Stimulated activated CD4-positive, alpha-beta T cell treated with anti-CD3 and anti-CD28 coated beads, TNF-alpha, amount 100 ng/mL, for 48 hours (primary cell): ENCODE measurements around the gene LAMC3.

Experiments
- DNase-seq, 3 donors: peaks; one replicate each; pipeline ENCODE4 v3.0.0-alpha.2; 2020; ENCODE audit warnings: low read depth in 3 of 3

Gene LAMC3

GRCh38 chr9:131011274-131012022, 2.5 kb downstream of the LAMC3 start:
- no peak for DNase-seq

DNA sequence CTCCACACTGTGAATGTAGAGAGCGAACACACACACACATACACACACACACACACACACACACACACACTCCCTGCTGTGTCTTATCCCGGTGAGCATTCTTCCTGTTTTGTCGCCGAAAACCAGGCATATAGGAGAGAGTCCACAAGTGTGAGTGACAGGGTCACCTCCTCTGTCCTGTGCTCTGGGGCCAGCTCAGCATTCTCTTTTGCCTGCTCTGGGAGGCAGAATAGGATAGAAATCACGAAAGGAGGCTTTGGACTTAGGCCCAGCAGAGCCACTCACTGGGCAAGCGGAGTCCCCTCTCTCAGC, 3.0 kb downstream of the LAMC3 start:
- no peak for DNase-seq

DNA sequence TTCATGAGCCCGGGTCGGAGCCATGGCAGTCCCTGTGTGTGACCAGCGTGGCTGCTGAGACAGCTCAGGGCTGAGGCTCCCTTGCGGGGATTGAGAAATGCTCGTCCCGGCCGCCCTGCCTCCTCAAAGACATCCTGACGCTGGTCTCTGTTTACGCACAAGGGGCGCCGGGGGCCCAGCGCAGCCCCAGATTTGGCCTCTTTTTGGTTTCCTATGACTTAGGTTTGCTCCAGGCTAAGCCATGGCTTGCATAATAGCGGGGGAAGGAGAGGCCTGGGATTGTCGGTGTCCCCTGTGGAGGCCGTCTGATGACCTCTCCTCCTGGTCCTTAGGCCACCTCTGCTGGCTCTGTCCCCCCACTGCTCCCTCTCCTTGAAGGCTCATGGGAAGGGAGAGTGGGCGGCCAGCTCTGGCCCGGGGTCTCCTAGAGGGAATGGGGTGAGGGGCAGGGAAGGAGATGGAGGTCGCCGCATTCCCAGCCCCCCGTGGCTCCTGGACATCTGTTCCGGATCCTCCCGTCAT, 3.5 kb downstream of the LAMC3 start:
- no peak for DNase-seq

- DNase-seq: no peak
Measured at GRCh38 chr9:131013015-131013755, 4.2 kb downstream of the LAMC3 start.

DNA sequence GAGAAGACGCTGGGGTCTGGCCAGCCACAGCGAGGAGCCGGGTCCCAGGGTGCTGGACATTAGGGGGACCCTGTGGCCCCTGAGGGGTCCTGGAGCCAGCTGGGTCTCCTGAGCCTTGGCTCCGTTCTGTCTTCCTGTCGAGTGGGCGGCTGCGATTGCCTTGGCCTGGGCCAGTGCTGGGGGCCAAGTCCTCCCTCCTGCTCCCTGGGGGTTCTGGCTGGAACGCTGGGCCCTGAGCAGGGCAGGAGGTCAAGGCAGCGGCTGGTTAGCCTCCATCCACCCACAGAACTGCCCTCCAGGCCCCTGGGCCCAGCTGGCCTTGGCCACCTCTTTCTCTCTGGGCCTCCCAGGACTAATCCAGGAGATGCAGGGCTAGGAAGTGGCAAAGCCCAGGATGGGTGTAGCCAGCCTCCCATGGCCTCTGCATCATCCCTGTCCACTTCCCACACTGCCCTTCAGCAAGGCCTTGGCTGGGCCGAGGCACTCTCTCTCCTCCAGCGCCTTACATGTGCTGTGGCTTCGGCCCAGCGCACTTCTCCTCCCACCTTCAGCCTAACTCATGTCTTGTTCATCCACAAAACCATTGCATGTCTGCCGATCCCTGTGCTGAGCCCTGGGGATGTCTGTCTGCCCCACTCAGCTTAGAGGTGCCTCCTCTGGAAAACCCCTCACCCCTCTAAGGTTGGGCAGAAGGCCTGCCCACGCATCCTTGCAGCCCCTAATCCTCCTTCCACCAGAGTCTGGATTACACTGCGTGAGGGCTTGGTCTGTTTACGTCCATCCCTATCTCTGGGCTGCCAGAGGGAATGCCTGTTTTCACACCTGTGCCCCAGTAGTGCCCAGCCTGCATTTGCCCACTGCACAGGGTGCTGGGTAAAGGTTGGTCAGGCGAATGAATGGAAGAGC, 5.0 kb downstream of the LAMC3 start:
- no peak for DNase-seq

DNA sequence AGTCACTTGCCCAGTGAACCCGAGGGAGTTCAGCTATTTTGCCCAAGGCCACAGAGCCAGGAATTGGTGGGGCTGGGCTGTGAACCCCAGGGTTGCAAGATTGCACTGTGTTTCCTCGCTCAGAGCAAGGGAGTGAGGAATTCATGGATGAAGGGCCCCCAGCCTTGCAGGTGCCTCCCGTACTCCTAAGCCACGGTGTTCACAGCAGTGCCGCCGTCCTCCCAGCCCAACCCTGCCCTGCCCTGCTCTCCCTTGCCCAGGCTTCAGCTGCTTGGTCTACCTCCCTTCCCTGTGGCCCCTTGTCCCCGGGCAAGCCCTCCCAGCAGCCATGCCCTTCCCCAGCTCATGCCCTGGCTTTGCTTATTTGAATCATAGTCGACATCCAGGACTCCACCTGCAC, 6.1 kb downstream of the LAMC3 start:
- no peak for DNase-seq

DNA sequence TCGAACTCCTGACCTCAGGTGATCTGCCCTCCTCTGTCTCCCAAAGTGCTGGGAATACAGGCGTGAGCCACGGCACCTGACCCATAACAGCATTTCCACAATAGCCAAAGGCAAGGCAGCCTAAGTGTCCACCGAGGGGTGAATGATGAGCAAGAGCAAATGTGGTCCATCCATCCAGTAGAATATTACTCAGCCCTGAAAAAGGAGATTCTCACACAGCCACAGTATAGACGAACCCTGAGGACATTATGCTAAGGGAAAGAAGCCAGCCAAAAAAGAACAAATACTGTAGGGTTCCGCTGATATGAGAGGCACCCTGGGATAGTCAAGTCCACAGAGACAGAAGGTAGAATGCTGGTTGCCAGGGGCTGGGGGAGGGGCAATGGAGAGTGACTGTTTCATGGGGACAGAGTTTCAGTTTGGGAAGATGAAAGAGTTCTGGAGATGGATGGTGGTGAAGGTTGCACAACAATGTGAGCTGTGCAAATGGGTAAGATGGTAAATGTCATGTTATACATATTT, 7.0 kb downstream of the LAMC3 start:
- DNase-seq: no peak

- DNase-seq: no peak
Measured at GRCh38 chr9:131017067-131017466, 8.1 kb downstream of the LAMC3 start.

- no peak for DNase-seq
Measured at GRCh38 chr9:131018621-131019020, 9.6 kb downstream of the LAMC3 start.

DNA sequence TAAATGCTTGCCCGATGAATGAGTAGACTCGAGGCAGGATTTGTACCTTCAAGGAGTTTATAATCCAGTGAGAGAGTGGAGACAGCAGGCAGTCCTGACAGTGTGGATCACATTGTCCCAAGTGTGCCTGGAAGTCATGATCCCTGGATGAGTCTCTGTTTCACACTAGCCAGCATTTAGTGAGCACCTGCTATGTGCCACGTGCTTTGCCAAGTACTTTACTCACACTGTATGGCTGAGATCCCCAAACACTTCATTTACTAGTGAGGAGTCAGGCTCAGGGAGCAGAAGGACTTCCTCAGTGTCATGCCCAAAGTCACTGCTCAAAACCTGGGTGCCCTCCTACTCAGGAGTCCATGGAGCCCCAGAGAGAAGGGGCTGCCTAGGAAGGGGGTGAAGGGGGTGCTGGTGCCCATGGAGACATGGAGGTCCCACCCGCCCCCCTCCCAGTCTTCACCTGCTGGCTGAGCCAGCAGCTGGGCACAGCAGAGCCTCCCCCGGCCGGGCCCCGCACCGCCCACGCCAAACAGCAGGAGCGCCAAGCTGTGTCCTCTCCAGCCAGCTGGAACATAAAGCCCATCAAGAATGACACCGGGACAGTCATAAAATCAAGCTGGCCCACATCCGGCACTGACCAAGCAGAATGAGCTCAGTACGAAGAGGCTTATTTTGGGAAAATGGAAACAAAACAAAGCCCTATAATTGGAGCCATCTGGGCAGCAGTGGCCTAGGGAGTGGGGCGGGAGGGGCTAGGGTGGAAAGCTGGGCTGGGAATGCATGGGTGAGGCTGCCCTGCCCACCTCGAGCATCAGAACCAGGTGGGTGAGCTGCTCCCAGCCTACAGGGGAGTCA, 10.6 kb downstream of the LAMC3 start:
- DNase-seq: no peak

DNA sequence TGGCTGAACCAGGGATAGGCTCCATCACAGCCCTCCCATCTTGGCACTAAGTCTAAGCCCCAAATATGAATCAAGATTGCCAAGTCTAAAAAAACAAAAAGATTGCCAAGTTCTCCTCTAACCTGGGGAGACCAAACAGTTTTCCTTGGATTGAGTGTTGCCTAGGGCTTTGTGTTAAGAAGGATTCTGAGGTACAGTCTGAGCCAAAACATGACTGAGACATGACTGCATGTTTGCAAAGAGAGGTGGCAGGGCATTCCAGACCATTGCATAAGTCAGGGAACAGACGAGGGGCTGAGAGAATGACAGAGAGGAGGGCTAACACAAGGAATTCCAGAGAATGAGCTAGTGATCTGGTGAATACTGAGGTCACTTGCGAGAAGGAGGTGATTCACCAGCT, 11.4 kb downstream of the LAMC3 start:
- DNase-seq: no peak

DNA sequence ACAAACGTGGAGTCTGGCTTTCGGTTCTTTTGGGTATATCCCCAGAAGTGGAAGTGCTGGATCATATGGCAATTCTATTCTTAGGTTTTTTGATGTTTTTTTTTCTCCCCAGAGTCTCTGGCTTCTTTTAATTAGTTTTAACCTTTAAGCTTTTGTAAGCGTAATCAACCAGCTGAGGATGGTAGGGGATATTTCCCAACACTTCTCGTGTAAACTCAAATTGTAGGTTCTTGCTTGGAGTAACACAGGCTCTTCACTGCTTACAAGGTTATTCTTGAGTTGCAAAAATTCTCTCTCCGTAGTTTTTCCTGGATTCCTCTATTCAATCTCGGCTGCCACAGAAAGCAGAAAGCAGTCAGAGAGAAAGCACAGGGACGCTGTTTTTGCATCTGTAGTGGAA, 11.9 kb downstream of the LAMC3 start:
- DNase-seq: no peak

GRCh38 chr9:131021785-131022184, 12.8 kb downstream of the LAMC3 start:
- DNase-seq: no peak

- no peak for DNase-seq
Measured at GRCh38 chr9:131024978-131025868, 16.2 kb downstream of the LAMC3 start.

- DNase-seq: no peak
Measured at GRCh38 chr9:131025953-131026858, 17.2 kb downstream of the LAMC3 start.

- no peak for DNase-seq
Measured at GRCh38 chr9:131027048-131027871, 18.3 kb downstream of the LAMC3 start.

- no peak for DNase-seq
Measured at GRCh38 chr9:131027872-131028179, 18.9 kb downstream of the LAMC3 start.

DNA sequence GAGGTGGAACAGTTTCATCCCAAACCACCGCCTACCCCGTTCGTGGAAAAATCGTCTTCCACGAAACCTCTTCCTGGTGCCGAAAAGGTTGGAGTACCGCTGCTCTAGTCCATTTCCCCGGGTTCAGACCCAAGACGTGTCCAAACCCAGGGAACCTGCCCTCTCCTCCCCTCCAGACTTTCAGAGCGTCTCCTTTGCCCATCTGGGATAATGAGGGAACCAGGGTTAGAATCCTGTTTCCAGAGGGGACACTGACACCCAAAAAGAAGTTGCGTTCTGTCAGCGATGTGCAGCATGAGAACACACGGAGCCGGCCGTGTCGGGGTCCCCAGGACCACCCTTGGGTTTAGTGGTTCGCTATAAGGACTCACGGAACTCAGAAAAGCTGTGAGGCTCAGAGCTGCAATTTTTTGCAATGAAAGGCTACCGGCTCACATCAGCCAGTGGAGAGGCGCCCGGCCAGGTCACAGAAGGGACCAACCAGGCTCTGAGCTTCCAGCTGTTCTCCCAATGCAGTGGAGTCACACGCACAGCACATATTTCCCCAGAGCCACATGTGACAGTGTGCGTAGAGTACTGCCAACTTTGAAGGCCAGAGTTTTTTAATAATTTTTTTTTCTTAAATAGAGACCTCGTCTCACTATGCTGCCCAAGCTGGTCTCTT, 19.4 kb downstream of the LAMC3 start:
- no peak for DNase-seq
